Parathyroid adenoma (tissue), 2 donors: ENCODE results near the gene NUDT19.
"Not testable (repeated sequence)": the region's sequence is repeated elsewhere in the genome, so short reads cannot be mapped to it uniquely, and the experiment has no call there.

Source experiments
- H2AFZ ChIP-seq: fragments of 300-600 bp; sonication (generic); one replicate; pipeline ENCODE4 v1.7.0; 2017; ENCODE audit warnings: antibody characterized with exemption, mild to moderate bottlenecking
- H3K27ac ChIP-seq: fragments of 300-600 bp; sonication (generic); one replicate; pipeline ENCODE4 v1.7.0; 2017
- H3K27me3 ChIP-seq: fragments of 300-600 bp; sonication (generic); one replicate; pipeline ENCODE4 v1.7.0; 2017; ENCODE audit warnings: low read length; ENCODE audit not compliant: control insufficient read depth, insufficient read depth
- H3K36me3 ChIP-seq: fragments of 300-600 bp; sonication (generic); one replicate; pipeline ENCODE4 v1.7.0; 2017; ENCODE audit warnings: low read length; ENCODE audit not compliant: control insufficient read depth, insufficient read depth
- H3K4me1 ChIP-seq: fragments of 300-600 bp; sonication (generic); one replicate; pipeline ENCODE4 v1.7.0; 2017; ENCODE audit warnings: control low read depth
- H3K4me2 ChIP-seq: fragments of 300-600 bp; sonication (generic); one replicate; pipeline ENCODE4 v1.7.0; 2017; ENCODE audit warnings: low read length
- H3K4me3 ChIP-seq: fragments of 300-600 bp; sonication (generic); one replicate; pipeline ENCODE4 v1.7.0; 2017; ENCODE audit warnings: low read depth, low read length
- H3K79me2 ChIP-seq: fragments of 300-600 bp; sonication (generic); one replicate; pipeline ENCODE4 v1.7.0; 2017; ENCODE audit warnings: control low read depth
- H3K9ac ChIP-seq: fragments of 300-600 bp; sonication (generic); one replicate; pipeline ENCODE4 v1.7.0; 2017; ENCODE audit warnings: mild to moderate bottlenecking
- H3K9me3 ChIP-seq: fragments of 300-600 bp; sonication (generic); one replicate; pipeline ENCODE4 v1.7.0; 2017; ENCODE audit warnings: low read length; ENCODE audit not compliant: control insufficient read depth
- TF ChIP-seq, protein P1 (sequence below): fragments of 300-600 bp; sonication (generic); IDR thresholded peaks from one replicate; pipeline ENCODE4 v1.7.0; 2017; ENCODE audit warnings: antibody characterized with exemption, mild to moderate bottlenecking
- donor health status: primary hyperparathyroidism.

Gene NUDT19

DNA sequence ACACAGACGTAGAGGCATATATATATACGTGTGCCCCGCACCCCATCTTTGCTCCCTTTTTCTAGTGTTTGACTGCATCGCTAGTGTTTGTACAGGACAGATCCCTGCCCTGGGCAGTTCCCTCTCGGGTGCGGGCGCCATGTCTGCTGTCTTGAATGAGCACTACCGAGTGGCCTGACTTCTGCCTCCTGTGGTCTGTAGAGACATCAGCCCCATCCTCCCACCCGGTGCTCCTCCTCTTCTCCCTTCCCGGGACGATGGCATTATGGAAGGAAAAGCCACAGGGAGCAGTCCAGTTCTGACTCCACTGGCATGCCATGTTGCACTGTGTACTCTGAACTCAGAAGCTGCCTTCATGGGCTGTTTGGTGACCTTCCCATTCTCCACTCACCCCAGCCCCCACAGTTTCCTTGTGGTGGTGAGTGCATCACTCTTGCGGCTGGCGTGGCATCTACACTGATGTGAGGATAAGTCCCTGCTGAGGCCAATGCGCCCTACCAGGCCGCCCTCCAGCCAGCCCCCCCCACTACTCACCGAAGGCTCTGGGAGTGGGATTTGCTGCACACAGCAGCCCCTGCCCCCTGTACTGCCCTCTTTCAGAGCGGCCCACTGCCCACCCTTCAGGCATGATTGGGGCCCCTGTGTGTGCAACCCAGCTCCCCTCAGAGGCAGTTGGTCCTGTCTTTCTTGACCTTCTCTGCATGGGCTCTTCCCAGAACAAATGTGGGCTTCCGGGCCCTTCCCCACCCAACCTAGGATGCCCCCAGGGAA is 53.1 kb downstream of the NUDT19 start:
- H3K4me1 ChIP-seq, result no peaks in the 10 kb centered on the region
- H3K9me3 ChIP-seq, result no peaks in the 10 kb centered on the region
- H2AFZ ChIP-seq, result no peak overlapping the region
- no peaks in the 10 kb centered on the region for H3K79me2 ChIP-seq
- H3K27ac ChIP-seq, result no peak overlapping the region
- TF ChIP-seq, protein P1, sequence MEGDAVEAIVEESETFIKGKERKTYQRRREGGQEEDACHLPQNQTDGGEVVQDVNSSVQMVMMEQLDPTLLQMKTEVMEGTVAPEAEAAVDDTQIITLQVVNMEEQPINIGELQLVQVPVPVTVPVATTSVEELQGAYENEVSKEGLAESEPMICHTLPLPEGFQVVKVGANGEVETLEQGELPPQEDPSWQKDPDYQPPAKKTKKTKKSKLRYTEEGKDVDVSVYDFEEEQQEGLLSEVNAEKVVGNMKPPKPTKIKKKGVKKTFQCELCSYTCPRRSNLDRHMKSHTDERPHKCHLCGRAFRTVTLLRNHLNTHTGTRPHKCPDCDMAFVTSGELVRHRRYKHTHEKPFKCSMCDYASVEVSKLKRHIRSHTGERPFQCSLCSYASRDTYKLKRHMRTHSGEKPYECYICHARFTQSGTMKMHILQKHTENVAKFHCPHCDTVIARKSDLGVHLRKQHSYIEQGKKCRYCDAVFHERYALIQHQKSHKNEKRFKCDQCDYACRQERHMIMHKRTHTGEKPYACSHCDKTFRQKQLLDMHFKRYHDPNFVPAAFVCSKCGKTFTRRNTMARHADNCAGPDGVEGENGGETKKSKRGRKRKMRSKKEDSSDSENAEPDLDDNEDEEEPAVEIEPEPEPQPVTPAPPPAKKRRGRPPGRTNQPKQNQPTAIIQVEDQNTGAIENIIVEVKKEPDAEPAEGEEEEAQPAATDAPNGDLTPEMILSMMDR, result no peak
- H3K36me3 ChIP-seq, result no peaks in the 10 kb centered on the region
- H3K4me2 ChIP-seq, result no peak overlapping the region
- H3K9ac ChIP-seq, result no peak overlapping the region
- no peaks in the 10 kb centered on the region for H3K27me3 ChIP-seq
- H3K4me3 ChIP-seq, result no peak overlapping the region

DNA sequence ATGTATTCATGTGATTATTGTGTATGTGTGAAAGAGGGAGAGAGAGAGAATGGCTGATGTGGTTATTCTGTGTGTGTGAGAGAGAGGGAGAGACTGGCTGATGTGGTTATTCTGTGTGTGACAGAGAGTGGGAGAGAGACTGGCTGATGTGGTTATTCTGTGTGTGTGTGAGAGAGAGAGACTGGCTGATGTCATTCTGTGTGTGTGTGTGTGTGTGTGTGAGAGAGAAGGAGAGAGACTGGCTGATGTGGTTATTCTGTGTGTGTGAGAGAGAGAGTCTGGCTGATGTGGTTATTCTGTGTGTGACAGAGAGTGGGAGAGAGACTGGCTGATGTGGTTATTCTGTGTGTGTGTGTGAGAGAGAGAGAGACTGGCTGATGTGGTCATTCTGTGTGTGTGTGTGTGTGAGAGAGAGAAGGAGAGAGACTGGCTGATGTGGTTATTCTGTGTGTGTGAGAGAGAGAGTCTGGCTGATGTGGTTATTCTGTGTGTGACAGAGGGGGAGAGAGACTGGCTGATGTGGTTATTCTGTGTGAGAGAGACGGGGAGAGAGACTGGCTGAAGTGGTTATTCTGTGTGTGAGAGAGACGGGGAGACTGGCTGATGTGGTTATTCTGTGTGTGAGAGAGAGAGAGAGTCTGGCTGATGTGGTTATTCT is 54.1 kb downstream of the NUDT19 start:
- H3K4me3 ChIP-seq, H3K4me1 ChIP-seq, H3K9ac ChIP-seq, H3K27ac ChIP-seq, H3K27me3 ChIP-seq, H2AFZ ChIP-seq, H3K4me2 ChIP-seq, H3K9me3 ChIP-seq, H3K36me3 ChIP-seq, H3K79me2 ChIP-seq: not testable (repeated sequence)

DNA sequence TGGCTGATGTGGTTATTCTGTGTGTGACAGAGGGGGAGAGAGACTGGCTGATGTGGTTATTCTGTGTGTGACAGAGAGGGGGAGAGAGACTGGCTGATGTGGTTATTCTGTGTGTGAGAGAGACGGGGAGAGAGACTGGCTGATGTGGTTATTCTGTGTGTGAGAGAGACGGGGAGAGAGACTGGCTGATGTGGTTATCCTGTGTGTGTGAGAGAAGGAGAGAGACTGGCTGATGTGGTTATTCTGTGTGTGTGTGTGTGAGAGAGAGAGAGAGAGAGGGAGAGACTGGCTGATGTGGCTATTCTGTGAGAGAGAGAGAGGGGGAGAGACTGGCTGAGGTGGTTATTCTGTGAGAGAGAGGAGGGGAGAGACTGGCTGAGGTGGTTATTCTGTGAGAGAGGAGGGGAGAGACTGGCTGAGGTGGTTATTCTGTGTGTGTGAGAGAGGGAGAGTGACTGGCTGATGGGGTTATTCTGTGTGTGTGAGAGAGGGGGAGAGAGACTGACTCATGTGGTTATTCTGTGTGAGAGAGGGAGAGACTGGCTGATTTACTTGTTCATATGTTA is 55.1 kb downstream of the NUDT19 start:
- H3K27me3 ChIP-seq, H2AFZ ChIP-seq, H3K79me2 ChIP-seq, H3K9ac ChIP-seq, H3K9me3 ChIP-seq, H3K4me3 ChIP-seq, H3K4me1 ChIP-seq, H3K27ac ChIP-seq, H3K4me2 ChIP-seq, H3K36me3 ChIP-seq: not testable (repeated sequence)

DNA sequence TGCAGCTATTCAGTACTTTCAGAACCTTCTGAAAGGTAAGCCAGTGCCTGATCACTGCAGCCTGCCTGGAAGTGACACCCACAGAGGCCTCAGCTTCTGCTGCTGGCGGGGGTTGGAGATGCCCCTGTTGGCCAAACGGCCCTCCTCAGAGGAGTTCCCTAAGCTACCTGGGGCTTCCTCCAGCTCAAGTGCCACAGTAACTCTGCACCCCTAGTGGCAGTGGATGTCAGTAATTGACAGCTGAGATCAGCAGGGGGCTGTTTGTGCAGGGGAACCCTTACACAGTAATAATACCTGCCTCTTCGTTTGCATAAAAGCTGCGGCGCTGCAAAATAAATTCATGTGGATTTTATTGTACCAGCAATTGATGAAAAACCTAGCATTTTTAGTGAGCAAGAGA is 56.9 kb downstream of the NUDT19 start:
- H3K9ac ChIP-seq, result no peak overlapping the region
- H3K79me2 ChIP-seq, result no peaks in the 10 kb centered on the region
- TF ChIP-seq, protein P1, result no peak
- H3K4me1 ChIP-seq, result no peaks in the 10 kb centered on the region
- no peak overlapping the region for H3K4me2 ChIP-seq
- H3K36me3 ChIP-seq, result no peaks in the 10 kb centered on the region
- no peaks in the 10 kb centered on the region for H3K27me3 ChIP-seq
- H3K4me3 ChIP-seq, result no peak overlapping the region
- no peak overlapping the region for H2AFZ ChIP-seq
- H3K9me3 ChIP-seq, result no peaks in the 10 kb centered on the region
- no peak overlapping the region for H3K27ac ChIP-seq

DNA sequence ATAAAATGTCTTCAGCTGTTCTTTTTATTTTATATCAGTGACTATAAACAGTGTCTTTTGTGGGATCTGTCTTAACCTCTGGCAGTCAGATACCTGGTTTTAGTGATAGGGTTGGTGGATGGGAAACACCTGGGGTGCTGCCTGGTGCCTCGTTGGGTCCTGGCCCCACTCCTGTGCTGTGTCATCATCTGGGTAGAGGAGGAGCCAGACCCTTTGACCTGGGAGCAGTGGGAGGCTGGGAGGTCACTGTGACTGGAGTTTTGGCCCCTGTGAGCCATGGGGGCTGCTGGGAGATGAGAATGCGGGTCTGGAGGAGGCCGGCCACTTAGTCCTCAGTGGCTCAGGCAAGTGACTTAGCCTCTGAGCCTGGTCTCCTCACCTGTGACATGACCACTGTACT is 57.3 kb downstream of the NUDT19 start:
- Histone ChIP-seq H3K9me3 (no peaks in the 10 kb centered on the region), H3K4me2 (no peak overlapping the region), H3K4me3 (no peak overlapping the region), H3K4me1 (no peaks in the 10 kb centered on the region), H2AFZ (no peak overlapping the region), H3K27ac (no peak overlapping the region), H3K9ac (no peak overlapping the region), H3K36me3 (no peaks in the 10 kb centered on the region), H3K79me2 (no peaks in the 10 kb centered on the region), H3K27me3 (no peaks in the 10 kb centered on the region)
- TF ChIP-seq, protein P1, result no peak
